GM20000 (cell line): ENCODE data around the gene TXNL4A.

Source experiments
- DNase-seq: peaks from one replicate; pipeline ENCODE4 v3.0.0; 2012; ENCODE audit warnings: low spot score
- CTCF ChIP-seq: IDR thresholded peaks from 2 replicates; pipeline ENCODE4 v1.5.1; 2012; ENCODE audit warnings: mild to moderate bottlenecking, control low read depth; ENCODE audit errors: extremely low read depth, missing control alignments

The TXNL4A gene

DNA sequence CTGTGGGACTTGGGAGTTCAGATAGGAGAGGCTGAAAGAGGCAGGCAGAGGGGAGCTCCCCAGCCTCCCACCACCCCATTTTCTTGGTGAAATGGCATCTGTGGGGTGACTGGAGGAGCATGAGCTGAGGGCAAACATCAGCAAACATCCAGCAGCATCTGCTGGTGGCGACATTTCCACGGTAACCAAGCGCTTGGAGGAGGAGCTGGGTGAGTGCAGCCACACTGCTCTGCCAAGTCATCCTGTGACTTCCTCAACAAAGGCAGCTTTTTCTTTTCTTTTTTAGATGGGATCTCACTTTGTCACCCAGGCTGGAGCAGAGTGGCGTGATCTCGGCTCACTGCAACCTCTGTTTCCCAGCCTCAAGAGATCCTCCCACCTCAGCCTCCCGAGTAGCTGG is 5.6 kb downstream of the TXNL4A start:
- TF ChIP-seq CTCF, result no peak
- DNase-seq, result no peak

GRCh38 chr18:79980585-79980984 is 7.8 kb downstream of the TXNL4A start:
- no peak for TF ChIP-seq CTCF
- DNase-seq, result no peak

GRCh38 chr18:79979843-79980242 is 8.5 kb downstream of the TXNL4A start:
- no peak for TF ChIP-seq CTCF
- no peak for DNase-seq

- TF ChIP-seq CTCF, result no peak
- no peak for DNase-seq
Observed at GRCh38 chr18:79975985-79976680, 12.2 kb downstream of the TXNL4A start.

DNA sequence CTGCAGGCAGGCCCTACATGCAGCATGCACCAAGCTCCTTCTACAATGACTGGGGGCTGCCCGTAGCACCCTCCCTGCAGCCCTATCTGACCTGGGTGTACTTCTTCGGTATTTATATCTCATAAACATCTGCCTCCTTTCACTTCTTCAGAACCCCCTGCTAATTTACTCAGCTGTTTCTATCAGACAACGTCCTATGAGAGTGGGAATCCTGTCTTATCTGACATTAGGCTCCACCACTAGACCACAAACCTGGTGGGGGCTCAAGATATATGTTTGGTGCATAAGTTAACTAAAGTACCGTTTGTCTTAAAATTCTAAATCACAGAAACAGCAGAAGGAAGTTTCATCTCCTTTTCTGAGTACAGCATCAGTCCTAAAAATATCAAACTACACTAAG is 13.3 kb downstream of the TXNL4A start:
- TF ChIP-seq CTCF, result no peak
- DNase-seq, result no peak

GRCh38 chr18:79974025-79974654 is 14.2 kb downstream of the TXNL4A start:
- DNase-seq, result no peak
- TF ChIP-seq CTCF, result no peak

DNA sequence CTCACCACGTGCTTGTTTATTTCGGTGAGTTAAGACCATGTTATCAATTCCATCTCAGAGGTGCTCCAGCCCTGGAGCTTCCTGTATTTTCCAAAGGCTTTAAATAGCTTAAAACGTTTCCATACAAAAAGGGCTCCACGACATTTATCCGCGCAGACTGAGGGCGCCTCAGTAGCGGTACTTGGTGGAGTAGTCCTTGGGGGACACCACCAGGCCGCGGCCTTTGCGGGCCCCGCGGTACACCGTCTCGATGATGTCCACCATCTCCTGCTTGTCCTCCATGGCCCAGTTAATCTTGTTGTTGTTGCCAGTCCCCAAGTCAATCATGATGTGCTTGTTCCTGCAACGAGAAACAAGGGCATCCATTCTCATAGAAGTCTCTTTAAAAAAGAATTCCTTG is 14.8 kb downstream of the TXNL4A start:
- no peak for TF ChIP-seq CTCF
- DNase-seq, result no peak
